Keratinocyte (primary cell): ENCODE measurements around the gene DNAJC11. TPM values are rescaled to one million over a fixed set of nuclear protein-coding genes. Genes with fewer than 3 reads are reported as not detected.

ENCODE experiments used
- DNase-seq: peaks from one replicate; pipeline ENCODE4 v3.0.0-alpha.2; 2011; ENCODE audit warnings: low read depth, missing footprints, low spot score
- FAIRE-seq: peaks from 2 replicates; lab custom pipeline; 2011; peaks lifted over from hg19 to GRCh38; lab: Jason Lieb, UNC
- H2AFZ ChIP-seq: 2 replicates; pipeline ENCODE4 v1.6.0; 2012; ENCODE audit warnings: low read length, control low read depth, inconsistent platforms; ENCODE audit not compliant: control insufficient read depth
- H3K27ac ChIP-seq: 2 replicates; pipeline ENCODE4 v1.5.1; 2011; ENCODE audit warnings: low read length; ENCODE audit not compliant: control insufficient read depth, insufficient read depth
- H3K27me3 ChIP-seq: 3 replicates; pipeline ENCODE4 v1.6.0; 2011; ENCODE audit warnings: low read length; ENCODE audit not compliant: control insufficient read depth, insufficient read depth; ENCODE audit errors: extremely low read depth
- H3K36me3 ChIP-seq, 2 experiments: 2 replicates in 1 of 2; 3 replicates in 1 of 2; pipeline ENCODE4 v1.5.1; 2011; ENCODE audit warnings: low read length in 2 of 2, mild to moderate bottlenecking in 1 of 2; ENCODE audit not compliant: control insufficient read depth in 2 of 2, insufficient read depth in 2 of 2; ENCODE audit errors: extremely low read depth in 1 of 2
- H3K4me1 ChIP-seq: 3 replicates; pipeline ENCODE4 v1.5.1; 2011; ENCODE audit warnings: low read length; ENCODE audit not compliant: control insufficient read depth, insufficient read depth; ENCODE audit errors: extremely low read depth
- H3K4me2 ChIP-seq: 3 replicates; pipeline ENCODE4 v1.6.0; 2011; ENCODE audit warnings: low read depth, low read length; ENCODE audit not compliant: control insufficient read depth, insufficient read depth; ENCODE audit errors: extremely low read depth
- H3K4me3 ChIP-seq, 3 experiments: fragments of 200-600 bp in 1 of 3; sonication (generic) in 1 of 3; 2 replicates in 2 of 3; 3 replicates in 1 of 3; pipeline ENCODE4 v1.5.1; 2011 to 2016; ENCODE audit warnings: low read length in 3 of 3, mild to moderate bottlenecking in 3 of 3, control low read depth in 2 of 3, inconsistent platforms in 1 of 3, low read depth in 1 of 3, mixed read lengths in 1 of 3, mixed run types in 1 of 3, moderate library complexity in 1 of 3; ENCODE audit not compliant: control insufficient read depth in 2 of 3, insufficient read depth in 2 of 3; ENCODE audit errors: extremely low read depth in 1 of 3
- H3K79me2 ChIP-seq: 2 replicates; pipeline ENCODE4 v1.6.0; 2012; ENCODE audit warnings: low read length; ENCODE audit not compliant: control insufficient read depth, insufficient read depth
- H3K9ac ChIP-seq: 3 replicates; pipeline ENCODE4 v1.6.0; 2011; ENCODE audit warnings: low read length; ENCODE audit not compliant: control insufficient read depth, insufficient read depth; ENCODE audit errors: extremely low read depth
- H3K9me1 ChIP-seq: 3 replicates; pipeline ENCODE4 v1.6.0; 2011; ENCODE audit warnings: low read length; ENCODE audit not compliant: control insufficient read depth, insufficient read depth; ENCODE audit errors: extremely low read depth
- H3K9me3 ChIP-seq: 2 replicates; pipeline ENCODE4 v1.5.1; 2012; ENCODE audit warnings: low read depth, low read length; ENCODE audit not compliant: control insufficient read depth
- H4K20me1 ChIP-seq: 3 replicates; pipeline ENCODE4 v1.6.0; 2011; ENCODE audit warnings: low read length; ENCODE audit not compliant: control insufficient read depth, insufficient read depth; ENCODE audit errors: extremely low read depth
- EZH2 ChIP-seq: IDR thresholded peaks from one replicate; pipeline ENCODE4 v1.6.1; 2012; ENCODE audit warnings: inconsistent platforms, mild to moderate bottlenecking, low read length, moderate library complexity
- dilution Hi-C: fragments of 300-500 bp; cut with MboI; formaldehyde crosslinking; loops from one replicate; pipeline ENCODE4 v1.7.0; 2020; ENCODE audit warnings: low sequenced_read_pairs; ENCODE audit not compliant: extremely low pct_ligation_motif_present
- polyA plus RNA-seq, 5 experiments: library from polyadenylated mRNA; depleted of rRNA in 3 of 5; stranded (reverse) in 3 of 5; stranded (forward) in 1 of 5; unstranded in 1 of 5; fragments of >200 nt; gene quantifications; 1 replicate in 1 of 5; 2 replicates in 3 of 5; 3 replicates in 1 of 5; pipeline versions ENCODE4 v1.2.1 to v1.2.3, GENCODE V29; 2011 to 2012; ENCODE audit warnings: missing spikeins in 2 of 5, low read depth in 1 of 5, low replicate concordance in 1 of 5
- TF ChIP-seq, protein P1 (sequence below), 3 experiments: IDR thresholded peaks in 1 of 3; conservative IDR thresholded peaks in 1 of 3; optimal IDR thresholded peaks in 1 of 3; 2 replicates in 2 of 3; 3 replicates in 1 of 3; pipeline versions ENCODE3 to v1.5.1; 2011; ENCODE audit warnings: low read length in 3 of 3, mild to moderate bottlenecking in 3 of 3, moderate library complexity in 2 of 3, control low read depth in 1 of 3, inconsistent platforms in 1 of 3; ENCODE audit not compliant: insufficient read depth in 2 of 3; ENCODE audit errors: extremely low read depth in 1 of 3

DNAJC11 gene
- polyA plus RNA-seq, 1 donor (not counting 4 experiments of a cell fraction or from before 2014, with no cell fraction given), result 40.8 TPM

GRCh38 chr1:6704746-6705145 lies 3.1 kb upstream of the DNAJC11 start:
- Histone ChIP-seq H3K4me2 (no peak overlapping the region), H3K4me1 (peaks cover 8% of the 10 kb centered on the region), H4K20me1 (no peaks in the 10 kb centered on the region), H3K79me2 (peaks cover 19% of the 10 kb centered on the region), H3K36me3 (no peaks in the 10 kb centered on the region), H3K9ac (no peak overlapping the region), H3K9me1 (no peaks in the 10 kb centered on the region), H3K4me3 (no peak overlapping the region), H3K9me3 (no peaks in the 10 kb centered on the region), H3K27me3 (peaks cover 8% of the 10 kb centered on the region), H2AFZ (no peak overlapping the region), H3K27ac (no peak overlapping the region)
- DNase-seq (no peak), FAIRE-seq (no peak)
- dilution Hi-C loops, result no loop called here
- TF ChIP-seq EZH2, result no peak
- TF ChIP-seq, protein P1, sequence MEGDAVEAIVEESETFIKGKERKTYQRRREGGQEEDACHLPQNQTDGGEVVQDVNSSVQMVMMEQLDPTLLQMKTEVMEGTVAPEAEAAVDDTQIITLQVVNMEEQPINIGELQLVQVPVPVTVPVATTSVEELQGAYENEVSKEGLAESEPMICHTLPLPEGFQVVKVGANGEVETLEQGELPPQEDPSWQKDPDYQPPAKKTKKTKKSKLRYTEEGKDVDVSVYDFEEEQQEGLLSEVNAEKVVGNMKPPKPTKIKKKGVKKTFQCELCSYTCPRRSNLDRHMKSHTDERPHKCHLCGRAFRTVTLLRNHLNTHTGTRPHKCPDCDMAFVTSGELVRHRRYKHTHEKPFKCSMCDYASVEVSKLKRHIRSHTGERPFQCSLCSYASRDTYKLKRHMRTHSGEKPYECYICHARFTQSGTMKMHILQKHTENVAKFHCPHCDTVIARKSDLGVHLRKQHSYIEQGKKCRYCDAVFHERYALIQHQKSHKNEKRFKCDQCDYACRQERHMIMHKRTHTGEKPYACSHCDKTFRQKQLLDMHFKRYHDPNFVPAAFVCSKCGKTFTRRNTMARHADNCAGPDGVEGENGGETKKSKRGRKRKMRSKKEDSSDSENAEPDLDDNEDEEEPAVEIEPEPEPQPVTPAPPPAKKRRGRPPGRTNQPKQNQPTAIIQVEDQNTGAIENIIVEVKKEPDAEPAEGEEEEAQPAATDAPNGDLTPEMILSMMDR (optimal IDR thresholded peaks at IDR 0.05 in 1 of 3, IDR thresholded peaks at IDR 0.05 in 1 of 3, conservative IDR thresholded peaks at IDR 0.05 in 1 of 3; ENCODE audit: extremely low read depth in 1 of 3, insufficient read depth in 2 of 3, low read length in 3 of 3), result no peak

- dilution Hi-C loops, result no loop called here
- Histone ChIP-seq H3K9ac (no peak overlapping the region), H3K36me3 (no peaks in the 10 kb centered on the region), H3K79me2 (peaks cover 35% of the 10 kb centered on the region), H3K4me2 (no peak overlapping the region), H3K4me3 (no peak overlapping the region), H4K20me1 (no peaks in the 10 kb centered on the region), H3K9me3 (no peaks in the 10 kb centered on the region), H3K27ac (no peak overlapping the region), H3K9me1 (no peaks in the 10 kb centered on the region), H3K4me1 (peaks cover 10% of the 10 kb centered on the region), H2AFZ (no peak overlapping the region), H3K27me3 (peaks cover 7% of the 10 kb centered on the region)
- FAIRE-seq, result no peak
- TF ChIP-seq, protein P1 (optimal IDR thresholded peaks at IDR 0.05 in 1 of 3, IDR thresholded peaks at IDR 0.05 in 1 of 3, conservative IDR thresholded peaks at IDR 0.05 in 1 of 3; ENCODE audit: extremely low read depth in 1 of 3, insufficient read depth in 2 of 3, low read length in 3 of 3), result no peak
- TF ChIP-seq EZH2, result no peak
- DNase-seq, result no peak
These were observed 1.4 kb upstream of the DNAJC11 start for GRCh38 chr1:6703016-6703415.
